GM12872 (cell line): ENCODE data around the gene NR2F6.

Experiments used
- TF ChIP-seq, protein P1 (sequence below): IDR thresholded peaks from 3 replicates; pipeline ENCODE4 v1.5.1; 2011; ENCODE audit warnings: low read depth, mild to moderate bottlenecking, low read length, moderate library complexity; ENCODE audit not compliant: insufficient read depth

NR2F6 gene

DNA sequence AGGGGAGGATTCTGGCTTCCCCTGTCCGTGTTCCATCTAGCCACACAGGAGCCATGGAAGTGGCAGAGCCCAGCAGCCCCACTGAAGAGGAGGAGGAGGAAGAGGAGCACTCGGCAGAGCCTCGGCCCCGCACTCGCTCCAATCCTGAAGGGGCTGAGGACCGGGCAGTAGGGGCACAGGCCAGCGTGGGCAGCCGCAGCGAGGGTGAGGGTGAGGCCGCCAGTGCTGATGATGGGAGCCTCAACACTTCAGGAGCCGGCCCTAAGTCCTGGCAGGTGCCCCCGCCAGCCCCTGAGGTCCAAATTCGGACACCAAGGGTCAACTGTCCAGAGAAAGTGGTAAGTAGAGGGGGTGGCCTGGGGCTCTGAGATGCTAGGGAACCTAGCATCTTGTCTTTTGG, 23.0 kb upstream of the NR2F6 start:
- TF ChIP-seq, protein P1, sequence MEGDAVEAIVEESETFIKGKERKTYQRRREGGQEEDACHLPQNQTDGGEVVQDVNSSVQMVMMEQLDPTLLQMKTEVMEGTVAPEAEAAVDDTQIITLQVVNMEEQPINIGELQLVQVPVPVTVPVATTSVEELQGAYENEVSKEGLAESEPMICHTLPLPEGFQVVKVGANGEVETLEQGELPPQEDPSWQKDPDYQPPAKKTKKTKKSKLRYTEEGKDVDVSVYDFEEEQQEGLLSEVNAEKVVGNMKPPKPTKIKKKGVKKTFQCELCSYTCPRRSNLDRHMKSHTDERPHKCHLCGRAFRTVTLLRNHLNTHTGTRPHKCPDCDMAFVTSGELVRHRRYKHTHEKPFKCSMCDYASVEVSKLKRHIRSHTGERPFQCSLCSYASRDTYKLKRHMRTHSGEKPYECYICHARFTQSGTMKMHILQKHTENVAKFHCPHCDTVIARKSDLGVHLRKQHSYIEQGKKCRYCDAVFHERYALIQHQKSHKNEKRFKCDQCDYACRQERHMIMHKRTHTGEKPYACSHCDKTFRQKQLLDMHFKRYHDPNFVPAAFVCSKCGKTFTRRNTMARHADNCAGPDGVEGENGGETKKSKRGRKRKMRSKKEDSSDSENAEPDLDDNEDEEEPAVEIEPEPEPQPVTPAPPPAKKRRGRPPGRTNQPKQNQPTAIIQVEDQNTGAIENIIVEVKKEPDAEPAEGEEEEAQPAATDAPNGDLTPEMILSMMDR: no peak

DNA sequence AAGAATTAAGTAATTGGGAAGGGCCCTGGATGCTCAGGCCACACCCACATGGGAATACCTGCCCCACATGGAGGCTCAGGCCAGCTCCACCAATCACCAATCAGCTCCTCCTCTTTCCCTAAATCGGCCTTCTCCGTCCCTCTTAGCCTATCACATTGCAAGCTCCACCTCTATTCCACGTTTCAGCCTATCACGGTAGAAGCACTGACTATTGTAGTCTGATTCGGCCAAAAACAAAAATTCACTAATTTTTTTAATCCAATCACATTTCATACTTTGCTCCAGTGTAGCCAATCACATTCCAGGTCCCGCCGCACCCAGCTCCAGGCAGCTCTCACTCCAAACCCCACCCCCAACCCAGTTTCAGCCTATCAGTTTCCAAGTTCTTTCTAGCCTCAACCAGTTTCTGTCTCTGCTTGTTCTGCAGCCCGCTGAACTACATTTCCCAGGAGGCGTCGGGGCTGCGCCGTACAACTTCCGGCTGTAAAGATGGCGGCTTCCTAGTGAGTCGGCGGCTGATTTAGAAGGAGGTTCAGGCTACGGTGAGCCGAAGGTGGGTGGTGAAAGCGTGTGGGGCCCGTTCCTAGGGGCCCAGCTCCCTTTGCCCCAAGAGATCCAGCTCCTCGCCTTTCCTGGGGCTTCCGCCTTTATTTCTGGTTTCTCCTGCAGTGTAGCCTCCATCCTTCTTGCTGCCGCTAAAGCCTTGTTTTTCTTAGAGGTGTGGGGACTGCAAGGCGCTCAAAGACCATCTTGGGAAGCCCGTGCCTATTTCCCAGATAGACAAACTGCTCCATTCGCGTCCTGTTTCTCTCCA, 21.5 kb upstream of the NR2F6 start, which contains the start of gene BABAM1:
Gene BABAM1 (plus strand): TSS at position 469 of the 814 bp plus-strand sequence. CDS start 1,364 bp downstream, outside the sequence.
- TF ChIP-seq, protein P1: no peak

DNA sequence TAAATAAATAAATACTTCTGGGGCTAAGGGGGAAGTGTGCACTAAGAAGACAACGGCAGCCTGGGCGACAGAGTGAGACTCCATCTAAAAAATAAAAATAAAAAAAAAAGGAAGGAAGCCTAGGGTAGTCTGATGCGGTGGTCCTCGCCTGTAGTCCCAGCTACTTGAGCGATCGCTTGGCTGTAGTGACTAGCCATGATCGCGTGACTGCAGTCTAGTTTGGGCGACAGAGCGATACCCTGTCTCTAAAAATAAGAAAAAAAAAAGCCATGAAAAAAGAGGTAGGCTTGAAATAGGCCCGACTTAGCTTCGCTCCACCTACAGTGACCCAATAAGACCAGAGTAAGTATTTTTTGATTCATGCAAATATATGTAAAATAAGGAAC, 20.9 kb upstream of the NR2F6 start:
- TF ChIP-seq, protein P1: no peak

DNA sequence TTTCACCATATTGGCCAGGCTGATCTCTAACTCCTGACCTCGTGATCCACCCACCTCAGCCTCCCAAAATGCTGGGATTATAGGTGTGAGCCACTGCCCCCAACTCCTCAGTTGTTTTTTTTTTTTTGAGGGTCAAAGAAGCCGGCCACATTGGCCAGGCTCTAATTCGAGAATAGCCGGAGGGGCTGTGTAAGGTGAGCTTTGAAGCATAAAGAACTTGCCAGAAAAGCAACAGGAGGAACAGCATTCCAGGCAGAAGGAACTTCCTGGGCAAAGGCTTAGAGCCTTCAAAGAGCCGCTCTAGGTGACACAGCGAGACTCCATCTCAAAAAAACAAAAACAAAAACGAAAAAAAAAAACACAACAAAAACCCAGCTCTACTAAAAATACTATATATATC, 20.3 kb upstream of the NR2F6 start:
- TF ChIP-seq, protein P1: no peak

DNA sequence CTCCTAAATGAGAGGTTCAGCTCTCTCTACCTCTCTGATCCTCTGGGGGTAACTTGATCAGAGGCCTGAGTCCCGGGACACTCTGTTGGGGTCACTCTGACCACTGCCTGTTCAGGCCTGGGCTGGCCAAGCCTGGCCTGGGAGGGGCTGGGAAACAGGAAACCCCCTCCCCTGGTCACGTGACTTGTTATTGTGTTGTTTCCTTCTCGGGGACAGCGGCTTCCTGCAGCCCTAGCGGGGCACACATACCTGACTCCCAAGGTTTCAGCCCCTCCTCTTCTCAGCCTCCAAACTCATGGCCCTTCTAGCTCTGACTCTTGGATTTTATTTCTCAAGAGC, 18.9 kb upstream of the NR2F6 start, which contains the start of gene USHBP1:
Gene USHBP1 (minus strand): TSS at position 105 of the 339 bp plus-strand sequence. CDS start 446 bp downstream, outside the sequence.
- TF ChIP-seq, protein P1: no peak

DNA sequence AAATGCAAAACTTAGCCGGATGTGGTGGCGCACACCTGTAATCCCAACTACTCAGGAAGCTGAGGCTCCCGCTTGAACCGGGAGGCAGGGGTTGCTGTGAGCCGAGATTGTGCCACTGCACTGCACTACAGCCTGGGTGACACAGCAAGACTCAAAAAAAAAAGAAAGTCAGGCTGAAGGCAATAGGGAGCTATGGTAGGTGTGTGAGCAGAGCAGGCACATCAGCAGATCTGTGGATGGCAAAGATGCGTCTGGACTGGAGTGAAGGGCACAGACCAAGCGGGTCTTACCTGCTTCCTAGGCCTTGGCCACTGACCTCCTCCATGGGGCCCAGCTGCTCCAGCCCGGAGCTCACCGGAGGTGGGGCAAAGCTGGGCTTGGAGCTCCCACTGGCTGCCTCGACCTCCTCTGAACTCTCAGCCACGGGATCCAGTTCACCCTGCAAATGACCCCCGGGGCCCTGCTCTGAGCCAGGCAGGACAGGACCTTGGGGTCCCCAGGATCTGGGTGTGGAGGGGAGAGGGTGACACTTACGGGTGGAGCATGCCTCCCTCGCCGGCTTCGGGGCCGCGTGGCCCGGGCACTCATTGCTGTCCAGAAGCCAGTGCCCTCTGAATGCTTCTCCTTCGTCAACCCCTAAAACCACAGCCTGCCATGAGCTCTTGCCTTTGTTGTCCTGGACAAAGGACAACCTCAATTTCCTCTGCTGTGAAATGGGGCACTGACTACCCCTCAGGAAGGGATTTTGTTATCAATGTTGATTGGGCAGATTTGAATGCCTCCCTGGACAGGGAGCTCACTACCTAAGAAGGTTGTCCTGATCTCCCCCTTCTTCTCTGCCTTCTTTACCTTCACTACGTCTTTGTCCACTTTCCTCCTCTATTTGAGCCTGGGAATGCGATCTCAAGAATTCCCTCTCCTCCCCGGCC, 18.3 kb upstream of the NR2F6 start:
- TF ChIP-seq, protein P1: no peak

DNA sequence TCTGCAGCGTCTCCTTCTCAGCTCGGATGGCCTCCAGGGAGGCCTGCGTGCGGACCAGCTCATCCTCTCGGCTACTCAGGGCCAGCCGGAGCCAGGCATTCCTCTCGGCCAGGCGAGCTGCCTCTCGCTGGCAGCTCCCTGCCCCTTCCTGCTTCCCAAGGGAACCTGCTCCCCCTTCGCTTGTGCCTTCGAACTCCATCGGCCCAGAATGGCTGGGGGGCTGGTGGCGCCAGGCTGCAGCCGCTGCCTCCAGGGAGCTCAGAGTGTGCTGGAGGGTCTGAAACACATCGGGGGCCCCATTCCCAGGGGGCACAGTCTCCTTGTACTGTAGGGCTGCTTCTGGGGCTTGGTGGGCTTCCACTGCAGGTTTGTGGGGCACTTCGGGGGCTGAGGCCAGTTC, 16.8 kb upstream of the NR2F6 start:
- TF ChIP-seq, protein P1: no peak
